Activated effector memory CD4-positive, alpha-beta T cell treated with anti-CD3 and anti-CD28 coated beads, Interleukin-2, amount 50 U/mL, for 16 hours (primary cell): ENCODE measurements around the gene KRTAP4-11.
"Not testable (repeated sequence)": the region's sequence is repeated elsewhere in the genome, so short reads cannot be mapped to it uniquely, and the experiment has no call there.

Experiments
- DNase-seq: peaks from one replicate; pipeline ENCODE4 v3.0.0-alpha.2; 2020

The KRTAP4-11 gene

DNA sequence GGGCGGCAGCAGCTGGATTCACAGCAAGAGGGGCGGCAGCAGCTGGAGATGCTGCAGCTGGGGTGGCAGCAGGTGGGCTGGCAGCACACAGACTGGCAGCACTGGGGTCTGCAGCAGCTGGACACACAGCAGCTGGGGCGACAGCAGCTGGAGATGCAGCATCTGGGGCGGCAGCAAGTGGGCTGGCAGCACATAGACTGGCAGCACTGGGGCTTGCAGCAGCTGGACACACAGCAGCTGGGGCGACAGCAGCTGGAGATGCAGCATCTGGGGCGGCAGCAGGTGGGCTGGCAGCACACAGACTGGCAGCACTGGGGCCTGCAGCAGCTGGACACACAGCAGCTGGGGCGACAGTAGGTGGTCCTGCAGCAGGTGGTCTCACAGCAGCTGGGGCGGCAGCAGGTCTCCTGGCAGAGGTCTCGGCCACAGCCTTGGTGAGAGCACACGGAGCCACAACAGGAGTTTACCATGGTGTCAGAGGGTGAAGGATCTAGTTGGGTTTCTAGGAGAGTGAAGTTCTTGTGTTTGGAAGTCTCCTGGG, at the start of gene KRTAP4-11:
Gene KRTAP4-11, minus strand, starts transcription at position 528 of the 541 bp plus-strand sequence. Its CDS starts 58 bp downstream, at position 470.
- not testable (repeated sequence) for DNase-seq

- DNase-seq: no peak
These were observed 49.4 kb upstream of the KRTAP4-11 start for GRCh38 chr17:41167561-41167960.

GRCh38 chr17:41163828-41164227, 45.7 kb upstream of the KRTAP4-11 start:
- no peak for DNase-seq

DNA sequence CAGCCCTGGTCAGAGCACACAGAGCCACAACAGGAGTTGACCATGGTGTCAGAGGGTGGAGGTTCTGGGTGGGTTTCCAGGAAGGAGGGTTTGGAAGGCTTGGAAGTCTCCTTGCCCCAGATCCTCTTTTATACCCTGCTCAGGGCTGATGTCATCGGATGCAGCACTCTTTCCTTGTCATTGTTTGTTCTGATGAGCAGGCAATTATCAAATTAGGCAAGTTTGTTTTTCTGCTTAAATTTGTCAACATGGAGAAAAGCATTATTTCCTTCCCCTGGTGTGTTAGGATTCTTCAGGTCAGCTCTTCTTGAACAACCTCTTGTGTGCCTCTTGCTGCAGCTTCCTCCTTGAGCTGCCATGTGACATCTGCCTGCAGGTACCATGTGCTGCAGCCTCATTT, 42.5 kb upstream of the KRTAP4-11 start, which contains the start of gene KRTAP4-4:
Gene KRTAP4-4, minus strand, starts transcription at position 101 of the 400 bp plus-strand sequence. Its CDS starts 57 bp downstream, at position 44.
- DNase-seq: no peak

DNA sequence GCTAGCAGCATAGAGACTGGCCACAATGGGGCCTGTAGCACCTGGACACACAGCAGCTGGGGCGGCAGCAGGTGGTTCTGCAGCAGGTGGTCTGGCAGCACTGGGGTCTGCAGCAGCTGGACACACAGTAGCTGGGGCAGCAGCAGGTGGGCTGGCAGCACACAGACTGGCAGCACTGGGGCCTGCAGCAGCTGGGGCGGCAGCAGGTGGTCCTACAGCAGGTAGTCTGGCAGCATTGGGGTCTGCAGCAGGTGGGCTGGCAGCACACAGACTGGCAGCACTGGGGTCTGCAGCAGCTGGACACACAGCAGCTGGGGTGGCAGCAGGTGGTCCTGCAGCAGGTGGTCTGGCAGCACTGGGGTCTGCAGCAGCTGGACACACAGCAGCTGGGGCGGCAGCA, 42.0 kb upstream of the KRTAP4-11 start:
- not testable (repeated sequence) for DNase-seq

DNA sequence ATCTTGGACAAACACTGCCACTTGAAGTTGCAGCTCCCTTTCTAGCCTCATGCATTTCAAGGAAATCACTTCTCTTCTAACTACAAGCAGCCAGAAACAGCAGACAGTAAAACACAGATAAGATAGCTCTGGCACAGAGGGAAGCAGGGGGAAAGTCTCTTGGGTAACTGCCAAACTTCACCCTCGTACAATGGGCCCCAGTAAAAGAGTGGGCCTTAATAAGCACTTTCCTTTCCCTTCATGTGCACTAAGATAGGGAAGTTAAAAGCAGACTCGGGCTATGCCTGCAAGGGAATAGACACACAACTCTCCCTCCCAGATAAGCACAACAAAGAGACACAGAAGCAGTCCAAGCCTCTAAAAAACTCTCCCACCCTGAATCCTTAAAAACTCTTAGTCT, 35.7 kb upstream of the KRTAP4-11 start:
- DNase-seq: no peak

DNA sequence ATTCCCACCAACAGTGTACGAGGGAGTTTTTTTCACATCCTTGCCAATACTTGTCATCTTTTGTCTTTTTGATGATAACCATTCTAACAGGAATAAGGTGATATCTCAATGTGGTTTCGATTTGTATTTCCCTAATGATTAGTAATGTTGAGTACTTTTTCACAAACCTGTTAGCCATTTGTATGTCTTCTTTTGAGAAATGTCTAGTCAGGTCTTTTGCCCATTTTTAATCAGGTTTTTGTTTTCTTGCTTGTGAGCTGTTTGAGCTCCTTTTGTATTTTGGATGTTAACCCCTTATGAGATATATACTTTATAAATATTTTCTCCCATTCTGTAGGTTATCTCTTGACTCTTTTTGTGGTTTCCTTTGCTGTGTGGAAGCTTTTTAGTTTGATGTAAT, 33.4 kb upstream of the KRTAP4-11 start:
- no peak for DNase-seq

DNA sequence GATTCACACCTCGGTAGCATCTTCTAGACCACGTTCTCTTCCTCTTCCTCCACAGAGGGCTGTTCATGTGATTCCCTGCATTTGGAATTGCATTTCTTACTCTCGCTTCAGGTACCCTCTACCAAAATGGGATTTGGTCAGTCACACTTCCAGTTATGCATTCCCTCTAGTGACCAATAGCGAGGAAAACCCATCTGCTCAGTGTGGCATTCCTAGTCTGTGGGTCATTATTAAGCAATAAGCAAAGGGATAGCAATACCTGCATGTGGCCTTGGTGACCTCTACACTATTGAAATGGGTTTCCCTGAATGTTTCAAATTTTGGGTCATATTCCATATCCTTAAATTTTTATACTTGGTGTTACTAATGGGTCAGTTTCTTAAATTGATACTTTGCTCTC, 31.9 kb upstream of the KRTAP4-11 start:
- no peak for DNase-seq

DNA sequence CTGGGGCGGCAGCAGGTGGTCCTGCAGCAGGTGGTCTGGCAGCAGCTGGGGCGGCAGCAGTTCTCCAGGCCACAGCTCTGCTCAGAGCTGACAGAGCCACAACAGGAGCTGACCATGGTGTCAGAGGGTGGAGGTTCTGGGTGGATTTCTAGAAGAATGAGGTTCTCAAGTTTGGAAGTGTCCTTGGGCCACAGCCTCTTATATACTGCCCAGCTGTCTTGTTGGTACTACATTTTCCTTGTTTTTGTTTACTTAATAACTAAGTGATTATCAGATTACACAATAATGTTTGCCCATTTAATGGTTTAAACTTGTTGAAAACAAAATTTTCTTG, 31.4 kb upstream of the KRTAP4-11 start, which contains the start of gene KRTAP4-5:
Gene KRTAP4-5, minus strand, starts transcription at position 174 of the 334 bp plus-strand sequence. Its CDS starts 58 bp downstream, at position 116.
- no peak for DNase-seq

DNA sequence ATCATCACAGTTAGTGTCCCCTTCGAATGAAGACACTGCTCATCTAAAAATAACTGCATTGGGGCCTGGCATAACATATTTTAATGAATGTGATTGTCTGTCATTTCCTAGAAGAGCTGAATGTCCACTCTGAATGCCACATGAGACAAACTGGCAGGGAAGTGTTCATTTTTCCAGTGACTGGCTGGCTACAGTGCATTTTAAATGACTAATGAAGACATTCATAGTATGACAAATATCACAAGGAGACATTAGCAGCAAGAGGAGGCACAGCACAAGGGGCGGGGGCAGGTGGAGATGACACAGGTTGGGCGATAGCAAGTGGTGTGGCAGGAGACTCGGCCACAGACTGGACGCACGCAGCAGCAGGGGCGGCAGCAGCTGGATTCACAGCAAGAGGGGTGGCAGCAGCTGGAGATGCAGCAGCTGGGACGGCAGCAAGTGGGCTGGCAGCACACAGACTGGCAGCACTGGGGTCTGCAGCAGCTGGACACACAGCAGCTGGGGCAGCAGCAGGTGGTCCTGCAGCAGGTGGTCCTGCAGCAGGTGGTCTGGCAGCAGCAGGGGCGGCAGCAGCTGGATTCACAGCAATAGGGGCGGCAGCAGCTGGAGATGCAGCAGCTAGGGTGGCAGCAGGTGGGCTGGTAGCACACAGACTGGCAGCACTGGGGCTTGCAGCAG, 30.9 kb upstream of the KRTAP4-11 start:
- DNase-seq: not testable (repeated sequence)

- DNase-seq: no peak
These were observed 29.5 kb upstream of the KRTAP4-11 start for GRCh38 chr17:41147531-41148204.

DNA sequence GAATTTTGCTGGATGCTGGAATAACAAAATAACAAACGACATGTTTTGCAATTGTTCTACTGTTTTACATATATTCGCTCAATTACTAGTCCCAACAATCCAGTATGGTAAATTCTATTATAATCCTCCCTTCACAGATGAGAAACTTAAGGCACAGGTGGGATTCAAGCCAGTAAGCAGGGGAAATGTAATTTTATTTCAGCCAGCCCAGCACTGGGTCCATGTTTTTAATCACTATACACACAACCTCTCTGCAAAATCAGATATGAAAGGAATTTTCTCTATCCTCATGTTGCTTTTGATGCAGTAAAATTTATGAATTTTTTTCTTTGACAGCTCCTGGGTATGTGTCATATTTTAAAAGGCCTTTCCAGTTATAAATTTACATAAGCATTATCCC, 27.1 kb upstream of the KRTAP4-11 start:
- no peak for DNase-seq

- DNase-seq: no peak
These were observed 26.7 kb upstream of the KRTAP4-11 start for GRCh38 chr17:41144846-41145245.

DNA sequence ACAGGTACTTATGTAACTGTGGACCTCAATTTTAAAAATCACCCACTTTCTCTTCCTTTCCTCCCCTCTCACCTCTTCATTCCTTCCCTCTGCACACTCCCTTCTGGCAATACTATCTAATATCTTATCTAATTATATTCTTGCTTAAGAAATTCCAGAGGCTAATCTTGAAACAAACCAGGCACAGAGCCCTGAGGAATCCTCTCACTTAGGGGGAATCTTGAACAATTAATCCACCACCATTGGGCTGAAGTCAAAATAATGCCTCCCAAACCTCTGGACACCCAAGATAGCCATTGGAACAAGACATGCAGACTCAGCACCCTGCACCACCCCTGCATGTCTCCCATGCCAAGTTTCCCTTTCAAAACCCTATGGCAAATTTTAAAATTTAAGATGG, 23.2 kb upstream of the KRTAP4-11 start:
- DNase-seq: no peak

DNA sequence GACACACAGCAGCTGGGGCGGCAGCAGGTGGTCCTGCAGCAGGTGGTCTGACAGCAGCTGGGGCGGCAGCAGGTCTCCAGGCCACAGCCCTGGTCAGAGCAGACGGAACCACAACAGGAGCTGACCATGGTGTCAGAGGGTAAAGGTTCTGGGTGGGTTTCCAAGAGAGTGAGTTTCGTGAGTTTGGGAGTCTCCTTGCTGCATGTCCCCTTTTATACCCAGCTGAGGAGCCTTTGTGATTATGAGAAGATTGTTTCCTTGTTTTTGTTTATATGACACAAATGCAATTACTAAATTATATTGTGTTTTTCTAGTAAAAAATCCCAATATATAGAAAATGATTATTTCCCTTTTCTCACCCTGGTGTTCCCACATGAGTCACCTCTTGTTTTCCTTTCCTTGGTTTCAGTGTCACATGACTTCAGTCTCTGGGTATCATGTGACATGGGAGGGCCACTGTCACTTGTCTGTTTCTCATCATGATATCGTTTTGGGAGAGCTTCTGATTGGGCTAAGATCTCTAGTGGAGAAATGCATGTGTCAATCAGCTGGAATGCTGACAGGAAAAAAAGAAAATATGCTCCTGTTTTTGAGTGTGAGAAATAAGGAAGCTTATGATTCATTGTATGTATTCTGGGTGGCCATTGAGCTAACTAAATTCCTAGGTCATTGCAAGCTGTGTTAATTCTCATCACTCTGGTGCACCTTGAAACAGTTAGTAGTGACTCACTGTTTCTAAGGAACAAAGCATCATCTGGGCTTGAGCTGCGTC, 22.4 kb upstream of the KRTAP4-11 start, which contains the start of gene KRTAP4-6:
Gene KRTAP4-6, minus strand, starts transcription at position 185 of the 772 bp plus-strand sequence. Its CDS starts 57 bp downstream, at position 128.
- DNase-seq: no peak

- not testable (repeated sequence) for DNase-seq
These were observed 21.7 kb upstream of the KRTAP4-11 start for GRCh38 chr17:41139865-41140264.

DNA sequence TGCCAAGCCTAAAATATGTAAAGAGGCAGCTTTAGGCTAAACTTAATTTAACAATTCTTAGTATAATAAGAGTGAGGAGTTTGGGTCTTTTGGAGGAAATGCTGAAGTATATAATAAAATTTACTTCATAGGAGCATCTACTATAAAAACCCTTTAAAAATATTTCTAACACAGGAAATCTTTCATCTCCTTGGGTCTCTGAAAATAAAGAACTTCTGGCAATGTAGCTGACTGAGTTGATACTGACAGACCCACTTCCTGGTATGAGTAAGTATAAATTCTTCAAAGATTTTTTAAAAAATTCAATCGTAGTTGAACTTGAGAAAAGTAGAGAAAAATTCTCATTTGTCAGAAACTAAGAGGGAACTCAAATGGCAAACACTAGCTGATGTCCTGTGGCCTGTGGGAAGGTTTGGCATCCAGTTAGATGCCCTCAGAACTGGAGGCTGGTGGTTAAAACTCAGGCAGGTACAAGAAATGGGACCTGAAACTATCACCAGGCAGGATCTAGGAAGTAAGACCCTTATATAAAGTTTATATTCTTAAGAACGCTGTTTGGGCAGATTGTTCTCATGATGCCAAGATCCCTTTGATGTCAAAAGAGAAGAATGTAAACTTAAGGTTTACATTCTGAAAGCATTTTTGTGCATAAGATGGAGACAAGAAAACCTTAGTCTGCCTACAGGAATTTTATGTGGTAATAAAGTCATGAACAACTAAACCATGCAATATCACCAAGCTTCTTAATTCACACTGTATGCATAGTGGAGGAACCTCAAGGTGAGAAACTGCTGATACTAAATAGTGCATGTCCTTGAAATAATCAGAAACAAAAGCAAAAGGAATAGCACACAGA, 15.9 kb upstream of the KRTAP4-11 start:
- no peak for DNase-seq

DNA sequence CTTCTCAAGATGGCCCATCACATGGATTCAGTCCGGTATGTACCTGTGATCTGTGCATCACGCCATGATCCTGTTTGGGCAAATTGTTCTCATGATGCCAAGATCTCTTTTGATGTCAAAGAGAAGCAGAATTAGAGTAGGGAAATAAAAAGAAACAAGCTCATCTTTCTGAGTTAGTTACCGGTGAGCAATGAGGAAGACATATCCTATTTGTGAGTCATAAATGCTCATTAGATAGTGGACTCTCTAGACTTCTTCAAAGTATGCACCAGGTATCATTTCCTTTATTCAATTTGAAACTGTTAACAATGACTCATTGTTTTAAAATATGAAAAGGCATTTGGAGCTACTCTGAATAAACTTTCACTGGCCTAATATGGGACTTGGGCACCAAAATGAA, 13.8 kb upstream of the KRTAP4-11 start:
- no peak for DNase-seq

GRCh38 chr17:41127371-41127770, 9.2 kb upstream of the KRTAP4-11 start:
- DNase-seq: no peak

DNA sequence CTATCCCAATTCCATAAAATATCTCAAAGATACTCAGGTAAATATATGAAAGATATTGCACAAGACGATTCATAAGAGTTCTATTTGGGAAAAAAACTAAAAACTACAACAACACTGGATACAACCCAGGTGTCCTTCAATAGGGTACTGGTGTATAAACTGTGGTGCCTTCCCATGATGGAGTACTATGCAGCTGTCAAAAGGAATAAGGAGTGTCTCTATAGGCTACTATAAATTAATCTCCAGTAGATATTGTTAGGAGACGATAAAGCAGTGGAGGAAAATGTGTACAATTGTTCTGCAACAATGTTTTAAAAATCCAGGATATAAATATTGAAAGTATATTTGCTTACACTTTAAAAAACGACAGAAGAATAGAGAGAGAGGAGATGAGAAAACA, 8.2 kb upstream of the KRTAP4-11 start:
- DNase-seq: no peak

- DNase-seq: no peak
These were observed 6.9 kb upstream of the KRTAP4-11 start for GRCh38 chr17:41125064-41125463.

DNA sequence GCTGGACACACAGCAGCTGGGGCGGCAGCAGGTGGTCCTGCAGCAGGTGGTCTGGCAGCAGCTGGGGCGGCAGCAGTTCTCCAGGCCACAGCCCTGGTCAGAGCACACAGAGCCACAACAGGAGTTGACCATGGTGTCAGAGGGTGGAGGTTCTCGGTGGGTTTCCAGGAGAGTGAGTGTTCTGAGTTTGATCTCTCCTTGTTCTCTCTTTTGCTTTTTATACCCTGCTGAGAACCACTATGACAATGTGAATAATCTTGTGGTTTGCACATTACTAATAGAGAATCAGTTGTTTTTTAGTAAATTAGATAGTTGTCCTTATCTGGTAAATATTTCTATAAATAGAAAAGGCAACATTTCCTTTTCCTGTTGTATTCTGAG, 5.8 kb upstream of the KRTAP4-11 start, which contains the start of gene KRTAP4-12:
Gene KRTAP4-12, minus strand, starts transcription at position 192 of the 381 bp plus-strand sequence. Its CDS starts 60 bp downstream, at position 132.
- DNase-seq: not testable (repeated sequence)
